Measurements from ENCODE around the gene USH2A.

Gene USH2A

GRCh38 chr1:216049741-216050430 lies 373.4 kb downstream of the USH2A start:
- no peak for TF ChIP-seq YY1 (IDR thresholded peaks at IDR 0.05; ENCODE audit: low read depth)
- no peak for TF ChIP-seq NFIC (IDR thresholded peaks at IDR 0.05)

- TF ChIP-seq EGR1 (IDR thresholded peaks at IDR 0.05) (no peak), MAX (IDR thresholded peaks at IDR 0.05) (no peak), YY1 (IDR thresholded peaks at IDR 0.05; ENCODE audit: low read depth) (no peak), FOXM1 (IDR thresholded peaks at IDR 0.05; ENCODE audit: borderline replicate concordance, low read depth) (no peak), TCF12 (IDR thresholded peaks at IDR 0.05; ENCODE audit: low read depth) (no peak), CEBPB (IDR thresholded peaks at IDR 0.05) (no peak), CREB1 (IDR thresholded peaks at IDR 0.05; ENCODE audit: low read depth) (no peak), TEAD4 (IDR thresholded peaks at IDR 0.05) (no peak), REST (IDR thresholded peaks at IDR 0.05; ENCODE audit: low read depth) (no peak), ZBTB7A (IDR thresholded peaks at IDR 0.05; ENCODE audit: low read depth) (no peak), USF1 (IDR thresholded peaks at IDR 0.05) (no peak), RAD21 (IDR thresholded peaks at IDR 0.05; ENCODE audit: low read depth) (no peak), EP300 (IDR thresholded peaks at IDR 0.05; ENCODE audit: borderline replicate concordance) (no peak), TAF1 (IDR thresholded peaks at IDR 0.05; ENCODE audit: low read depth) (no peak), NFIC (IDR thresholded peaks at IDR 0.05) (no peak)
Observed at GRCh38 chr1:216047811-216048572, 375.3 kb downstream of the USH2A start.

- TF ChIP-seq FOXM1 (IDR thresholded peaks at IDR 0.05; ENCODE audit: borderline replicate concordance, low read depth) = no peak
- TF ChIP-seq EGR1 (IDR thresholded peaks at IDR 0.05) = no peak
- no peak for TF ChIP-seq USF1 (IDR thresholded peaks at IDR 0.05)
- TF ChIP-seq YY1 (IDR thresholded peaks at IDR 0.05; ENCODE audit: low read depth) = no peak
- TF ChIP-seq TCF12 (IDR thresholded peaks at IDR 0.05; ENCODE audit: low read depth) = no peak
- no peak for TF ChIP-seq CEBPB (IDR thresholded peaks at IDR 0.05)
- TF ChIP-seq TAF1 (IDR thresholded peaks at IDR 0.05; ENCODE audit: low read depth) = no peak
- TF ChIP-seq MAX (IDR thresholded peaks at IDR 0.05) = no peak
- TF ChIP-seq TEAD4 (IDR thresholded peaks at IDR 0.05) = no peak
- TF ChIP-seq ZBTB7A (IDR thresholded peaks at IDR 0.05; ENCODE audit: low read depth) = no peak
- TF ChIP-seq EP300 (IDR thresholded peaks at IDR 0.05; ENCODE audit: borderline replicate concordance) = no peak
- no peak for TF ChIP-seq NFIC (IDR thresholded peaks at IDR 0.05)
- no peak for TF ChIP-seq CREB1 (IDR thresholded peaks at IDR 0.05; ENCODE audit: low read depth)
- no peak for TF ChIP-seq RAD21 (IDR thresholded peaks at IDR 0.05; ENCODE audit: low read depth)
- no peak for TF ChIP-seq REST (IDR thresholded peaks at IDR 0.05; ENCODE audit: low read depth)
Observed at GRCh38 chr1:216046336-216046735, 376.9 kb downstream of the USH2A start.

GRCh38 chr1:216045400-216045799 lies 377.8 kb downstream of the USH2A start:
- TF ChIP-seq EGR1 (IDR thresholded peaks at IDR 0.05) (no peak), TAF1 (IDR thresholded peaks at IDR 0.05; ENCODE audit: low read depth) (no peak), ZBTB7A (IDR thresholded peaks at IDR 0.05; ENCODE audit: low read depth) (no peak), NFIC (IDR thresholded peaks at IDR 0.05) (no peak), FOXM1 (IDR thresholded peaks at IDR 0.05; ENCODE audit: borderline replicate concordance, low read depth) (no peak), TCF12 (IDR thresholded peaks at IDR 0.05; ENCODE audit: low read depth) (no peak), USF1 (IDR thresholded peaks at IDR 0.05) (no peak), EP300 (IDR thresholded peaks at IDR 0.05; ENCODE audit: borderline replicate concordance) (no peak), REST (IDR thresholded peaks at IDR 0.05; ENCODE audit: low read depth) (no peak), CEBPB (IDR thresholded peaks at IDR 0.05) (no peak), YY1 (IDR thresholded peaks at IDR 0.05; ENCODE audit: low read depth) (no peak), MAX (IDR thresholded peaks at IDR 0.05) (no peak), CREB1 (IDR thresholded peaks at IDR 0.05; ENCODE audit: low read depth) (no peak)
